OCI-LY1 (cell line): ENCODE data around the gene SMCO2.

ENCODE experiments used
- H2AFZ ChIP-seq: fragments of 200-600 bp; sonication (generic), shearing (Covaris generic); 2 replicates; pipeline ENCODE4 v1.6.0; 2014; ENCODE audit warnings: antibody characterized with exemption, mild to moderate bottlenecking, low read length
- H3F3A ChIP-seq: fragments of 200-600 bp; sonication (generic), shearing (Covaris generic); 2 replicates; pipeline ENCODE4 v1.6.0; 2014; ENCODE audit warnings: mild to moderate bottlenecking, antibody characterized with exemption, low read length, moderate library complexity; ENCODE audit not compliant: insufficient read depth
- H3K27ac ChIP-seq: fragments of 200-600 bp; sonication (generic); 2 replicates; pipeline ENCODE4 v1.5.1; 2014; ENCODE audit warnings: low read length, mixed run types, mild to moderate bottlenecking, low read depth; ENCODE audit not compliant: poor library complexity, severe bottlenecking
- H3K27me3 ChIP-seq: fragments of 200-600 bp; sonication (generic); 2 replicates; pipeline ENCODE4 v1.6.0; 2014; ENCODE audit warnings: antibody characterized with exemption, mild to moderate bottlenecking, low read length, moderate library complexity; ENCODE audit not compliant: insufficient read depth
- H3K36me3 ChIP-seq: fragments of 200-600 bp; sonication (generic); 2 replicates; pipeline ENCODE4 v1.6.1; 2014; ENCODE audit warnings: mild to moderate bottlenecking, antibody characterized with exemption, low read length, moderate library complexity, mixed read lengths; ENCODE audit not compliant: insufficient read depth
- H3K4me1 ChIP-seq: fragments of 200-600 bp; sonication (generic); 2 replicates; pipeline ENCODE4 v1.5.1; 2014; ENCODE audit warnings: mild to moderate bottlenecking, low read length, moderate library complexity; ENCODE audit not compliant: insufficient read depth, severe bottlenecking
- H3K4me2 ChIP-seq: fragments of 200-600 bp; sonication (generic), shearing (Covaris generic); 2 replicates; pipeline ENCODE4 v1.6.1; 2014; ENCODE audit warnings: low read length
- H3K4me3 ChIP-seq: fragments of 200-600 bp; sonication (generic); 2 replicates; pipeline ENCODE4 v1.5.1; 2014; ENCODE audit warnings: low read length, low read depth, mild to moderate bottlenecking, mixed read lengths; ENCODE audit not compliant: poor library complexity, severe bottlenecking
- H3K79me2 ChIP-seq: fragments of 200-600 bp; shearing (Covaris generic); 2 replicates; pipeline ENCODE4 v1.6.1; 2016; ENCODE audit warnings: mixed run types, low read length, mixed read lengths; ENCODE audit not compliant: insufficient read depth
- H3K9ac ChIP-seq: fragments of 200-600 bp; sonication (generic), shearing (Covaris generic); 2 replicates; pipeline ENCODE4 v1.6.1; 2014; ENCODE audit warnings: mild to moderate bottlenecking, low read length, mixed read lengths
- H3K9me2 ChIP-seq: fragments of 200-600 bp; sonication (generic), shearing (Covaris generic); 2 replicates; pipeline ENCODE4 v1.6.1; 2014; ENCODE audit warnings: low read depth, mild to moderate bottlenecking, low read length, mixed read lengths
- H3K9me3 ChIP-seq: fragments of 200-600 bp; shearing (Covaris generic); 2 replicates; pipeline ENCODE4 v1.6.1; 2014; ENCODE audit warnings: low read length, mixed read lengths
- H4K20me1 ChIP-seq: fragments of 200-600 bp; sonication (generic), shearing (Covaris generic); 2 replicates; pipeline ENCODE4 v1.6.0; 2016; ENCODE audit warnings: mild to moderate bottlenecking, low read length; ENCODE audit not compliant: insufficient read depth
- CTCF ChIP-seq: fragments of 200-600 bp; sonication (generic), shearing (Covaris generic); IDR thresholded peaks from 2 replicates; pipeline ENCODE4 v1.5.1; 2017; ENCODE audit warnings: mild to moderate bottlenecking, antibody characterized with exemption, low read length, moderate library complexity, mixed read lengths
- EZH2 ChIP-seq: fragments of 200-600 bp; sonication (generic), shearing (Covaris generic); IDR thresholded peaks from 2 replicates; pipeline ENCODE4 v1.8.0; 2017; ENCODE audit warnings: borderline replicate concordance, mixed run types, mild to moderate bottlenecking, antibody characterized with exemption, low read length, moderate library complexity, mixed read lengths

The SMCO2 gene

GRCh38 chr12:27498761-27499160, 52.2 kb downstream of the SMCO2 start:
- H3K27ac ChIP-seq, result no peak overlapping the region
- H4K20me1 ChIP-seq, result no peaks in the 10 kb centered on the region
- no peaks in the 10 kb centered on the region for H3K9me2 ChIP-seq
- H2AFZ ChIP-seq, result no peak overlapping the region
- no peaks in the 10 kb centered on the region for H3K79me2 ChIP-seq
- H3K9me3 ChIP-seq, result no peaks in the 10 kb centered on the region
- no peaks in the 10 kb centered on the region for H3K27me3 ChIP-seq
- H3F3A ChIP-seq, result no peaks in the 10 kb centered on the region
- no peaks in the 10 kb centered on the region for H3K4me1 ChIP-seq
- TF ChIP-seq CTCF, result no peak
- no peak for TF ChIP-seq EZH2
- H3K4me3 ChIP-seq, result no peak overlapping the region
- H3K9ac ChIP-seq, result no peak overlapping the region
- H3K4me2 ChIP-seq, result no peak overlapping the region
- no peaks in the 10 kb centered on the region for H3K36me3 ChIP-seq

GRCh38 chr12:27499377-27499776, 52.8 kb downstream of the SMCO2 start:
- H3K4me2 ChIP-seq, result no peak overlapping the region
- no peaks in the 10 kb centered on the region for H3K4me1 ChIP-seq
- no peaks in the 10 kb centered on the region for H3K36me3 ChIP-seq

GRCh38 chr12:27500546-27500945, 54.0 kb downstream of the SMCO2 start:
- no peak overlapping the region for H3K9ac ChIP-seq
- no peak overlapping the region for H3K4me2 ChIP-seq
- H3K36me3 ChIP-seq, result no peaks in the 10 kb centered on the region
- no peak overlapping the region for H3K27ac ChIP-seq
- H3K27me3 ChIP-seq, result no peaks in the 10 kb centered on the region
- no peaks in the 10 kb centered on the region for H3K9me3 ChIP-seq
- no peaks in the 10 kb centered on the region for H3K9me2 ChIP-seq
- H2AFZ ChIP-seq, result no peak overlapping the region
- H4K20me1 ChIP-seq, result no peaks in the 10 kb centered on the region
- no peaks in the 10 kb centered on the region for H3F3A ChIP-seq
- TF ChIP-seq EZH2 (no peak), CTCF (no peak)
- H3K4me1 ChIP-seq, result no peaks in the 10 kb centered on the region
- no peak overlapping the region for H3K4me3 ChIP-seq
- H3K79me2 ChIP-seq, result no peaks in the 10 kb centered on the region

More at GRCh38 chr12:27499377-27499776, 52.8 kb downstream of the SMCO2 start:
- Histone ChIP-seq H3K27me3 (no peaks in the 10 kb centered on the region), H2AFZ (no peak overlapping the region), H3K79me2 (no peaks in the 10 kb centered on the region), H4K20me1 (no peaks in the 10 kb centered on the region), H3K27ac (no peak overlapping the region), H3K4me3 (no peak overlapping the region), H3K9ac (no peak overlapping the region), H3F3A (no peaks in the 10 kb centered on the region), H3K9me3 (no peaks in the 10 kb centered on the region), H3K9me2 (no peaks in the 10 kb centered on the region)
- TF ChIP-seq EZH2 (no peak), CTCF (no peak)
